ENCODE data around the gene POLR2H. TPM values are rescaled to one million over a fixed set of nuclear protein-coding genes. Genes with fewer than 3 reads are reported as not detected.

POLR2H gene
- total RNA-seq, 2 experiments from 2014 or later: 100.0 to 103 TPM

GRCh38 chr3:184384856-184385422 is 23.4 kb downstream of the POLR2H start:
- no peak overlapping the region for H3K27ac Mint-ChIP-seq
- intact Hi-C loops (cut with micrococcal nuclease): no loop called here
- no peaks in the 10 kb centered on the region for H3K36me3 Mint-ChIP-seq
- ChIA-PET POLR2A (no interaction called here), CTCF (interaction anchor here (2.3 to 2.4 kb wide), 2 partner anchors 13 to 129 kb away, joined by 6 to 23 read pairs; no protein-coding TSS in a partner anchor)
- H3K9me3 Mint-ChIP-seq: no peaks in the 10 kb centered on the region
- H3K4me3 Mint-ChIP-seq: no peak overlapping the region
- H3K4me1 Mint-ChIP-seq (ENCODE audit: low read depth): peaks cover 7% of the 10 kb centered on the region
- peaks cover 38% of the 10 kb centered on the region for H3K27me3 Mint-ChIP-seq
- no peak for DNase-seq

- Mint-ChIP-seq H3K4me3 (no peak overlapping the region), H3K9me3 (no peaks in the 10 kb centered on the region), H3K4me1 (ENCODE audit: low read depth) (peaks cover 1% of the 10 kb centered on the region), H3K27me3 (peaks cover 33% of the 10 kb centered on the region), H3K27ac (no peak overlapping the region), H3K36me3 (no peaks in the 10 kb centered on the region)
- DNase-seq: no peak
- ChIA-PET POLR2A (interaction anchor here (0.6 kb wide), 1 partner anchor 47 kb away, joined by 3 read pairs; no protein-coding TSS in a partner anchor), CTCF (interaction anchor here (1.5 kb wide), 1 partner anchor 14 kb away, joined by 4 read pairs; no protein-coding TSS in a partner anchor)
- intact Hi-C loops (cut with micrococcal nuclease): no loop called here
Observed at GRCh38 chr3:184386047-184386806, 24.7 kb downstream of the POLR2H start.

- POLR2A ChIA-PET: no interaction called here
- Mint-ChIP-seq H3K27me3 (peaks cover 27% of the 10 kb centered on the region), H3K27ac (no peak overlapping the region), H3K4me1 (ENCODE audit: low read depth) (no peaks in the 10 kb centered on the region), H3K4me3 (no peak overlapping the region), H3K36me3 (no peaks in the 10 kb centered on the region), H3K9me3 (no peaks in the 10 kb centered on the region)
- intact Hi-C loops (cut with micrococcal nuclease): no loop called here
- CTCF ChIA-PET: interaction anchor here (1.5 kb wide), 1 partner anchor 15 kb away, joined by 4 read pairs; no protein-coding TSS in a partner anchor
- no peak for DNase-seq
Observed at GRCh38 chr3:184387174-184387714, 25.7 kb downstream of the POLR2H start.

GRCh38 chr3:184388164-184388935 is 26.8 kb downstream of the POLR2H start:
- peaks cover 16% of the 10 kb centered on the region for H3K27me3 Mint-ChIP-seq
- H3K4me1 Mint-ChIP-seq (ENCODE audit: low read depth): no peaks in the 10 kb centered on the region
- no peak for DNase-seq
- intact Hi-C loops (cut with micrococcal nuclease): no loop called here
- no peak overlapping the region for H3K27ac Mint-ChIP-seq
- no peaks in the 10 kb centered on the region for H3K36me3 Mint-ChIP-seq
- ChIA-PET CTCF (no interaction called here), POLR2A (no interaction called here)
- H3K4me3 Mint-ChIP-seq: no peak overlapping the region
- no peaks in the 10 kb centered on the region for H3K9me3 Mint-ChIP-seq

- Mint-ChIP-seq H3K27me3 (peaks cover 14% of the 10 kb centered on the region), H3K4me1 (ENCODE audit: low read depth) (no peaks in the 10 kb centered on the region), H3K27ac (no peak overlapping the region), H3K9me3 (no peaks in the 10 kb centered on the region), H3K4me3 (no peak overlapping the region), H3K36me3 (no peaks in the 10 kb centered on the region)
- POLR2A ChIA-PET: no interaction called here
- DNase-seq: no peak
- CTCF ChIA-PET: no interaction called here
- intact Hi-C loops (cut with micrococcal nuclease): no loop called here
Observed at GRCh38 chr3:184388936-184389230, 27.4 kb downstream of the POLR2H start.

- ChIA-PET POLR2A (interaction anchor here (0.7 kb wide), 1 partner anchor 11 kb away, joined by 3 read pairs; no protein-coding TSS in a partner anchor), CTCF (interaction anchor here (0.7 kb wide), 1 partner anchor 28 kb away, joined by 3 read pairs; no protein-coding TSS in a partner anchor)
- H3K4me1 Mint-ChIP-seq (ENCODE audit: low read depth): no peaks in the 10 kb centered on the region
Observed at GRCh38 chr3:184389384-184389783, 27.9 kb downstream of the POLR2H start.

GRCh38 chr3:184389935-184390528 is 28.5 kb downstream of the POLR2H start:
- Mint-ChIP-seq H3K27ac (no peak overlapping the region), H3K4me3 (no peak overlapping the region), H3K4me1 (ENCODE audit: low read depth) (no peaks in the 10 kb centered on the region), H3K27me3 (peaks cover 6% of the 10 kb centered on the region), H3K36me3 (no peaks in the 10 kb centered on the region), H3K9me3 (no peaks in the 10 kb centered on the region)
- ChIA-PET POLR2A (interaction anchor here (0.7 kb wide), 1 partner anchor 11 kb away, joined by 3 read pairs; no protein-coding TSS in a partner anchor), CTCF (interaction anchor here (0.7 to 1.2 kb wide), 2 partner anchors 27 to 124 kb away, joined by 3 to 4 read pairs; no protein-coding TSS in a partner anchor)
- intact Hi-C loops (cut with micrococcal nuclease): no loop called here
- no peak for DNase-seq

More at GRCh38 chr3:184389384-184389783, 27.9 kb downstream of the POLR2H start:
- no peaks in the 10 kb centered on the region for H3K36me3 Mint-ChIP-seq
- intact Hi-C loops (cut with micrococcal nuclease): no loop called here
- no peak overlapping the region for H3K4me3 Mint-ChIP-seq
- H3K9me3 Mint-ChIP-seq: no peaks in the 10 kb centered on the region
- DNase-seq: no peak
- peaks cover 10% of the 10 kb centered on the region for H3K27me3 Mint-ChIP-seq
- H3K27ac Mint-ChIP-seq: no peak overlapping the region

- no peaks in the 10 kb centered on the region for H3K4me1 Mint-ChIP-seq (ENCODE audit: low read depth)
- POLR2A ChIA-PET: no interaction called here
- no peak for DNase-seq
- intact Hi-C loops (cut with micrococcal nuclease): no loop called here
- CTCF ChIA-PET: interaction anchor here (1.0 kb wide), 1 partner anchor 170 kb away, joined by 3 read pairs; no protein-coding TSS in a partner anchor
- peaks cover 2% of the 10 kb centered on the region for H3K27me3 Mint-ChIP-seq
- H3K27ac Mint-ChIP-seq: no peak overlapping the region
- no peak overlapping the region for H3K4me3 Mint-ChIP-seq
- H3K9me3 Mint-ChIP-seq: no peaks in the 10 kb centered on the region
- no peaks in the 10 kb centered on the region for H3K36me3 Mint-ChIP-seq
Observed at GRCh38 chr3:184391266-184391665, 29.8 kb downstream of the POLR2H start.

- no peaks in the 10 kb centered on the region for H3K4me1 Mint-ChIP-seq (ENCODE audit: low read depth)
- intact Hi-C loops (cut with micrococcal nuclease): no loop called here
- no peak for DNase-seq
- H3K27ac Mint-ChIP-seq: no peak overlapping the region
- POLR2A ChIA-PET: no interaction called here
- H3K27me3 Mint-ChIP-seq: peaks cover 4% of the 10 kb centered on the region
- H3K36me3 Mint-ChIP-seq: no peaks in the 10 kb centered on the region
- no peaks in the 10 kb centered on the region for H3K9me3 Mint-ChIP-seq
- CTCF ChIA-PET: no interaction called here
- H3K4me3 Mint-ChIP-seq: no peak overlapping the region
Observed at GRCh38 chr3:184395320-184395660, 33.8 kb downstream of the POLR2H start.

GRCh38 chr3:184399410-184399809 is 37.9 kb downstream of the POLR2H start:
- H3K9me3 Mint-ChIP-seq: no peaks in the 10 kb centered on the region
- no peaks in the 10 kb centered on the region for H3K4me1 Mint-ChIP-seq (ENCODE audit: low read depth)
- no peak for DNase-seq
- intact Hi-C loops (cut with micrococcal nuclease): no loop called here
- no peak overlapping the region for H3K27ac Mint-ChIP-seq
- H3K36me3 Mint-ChIP-seq: no peaks in the 10 kb centered on the region
- peaks cover 16% of the 10 kb centered on the region for H3K27me3 Mint-ChIP-seq
- ChIA-PET CTCF (interaction anchor here (0.7 kb wide), 1 partner anchor 17 kb away, joined by 3 read pairs; no protein-coding TSS in a partner anchor), POLR2A (no interaction called here)
- no peak overlapping the region for H3K4me3 Mint-ChIP-seq

GRCh38 chr3:184405075-184406030 is 43.8 kb downstream of the POLR2H start:
- Mint-ChIP-seq H3K36me3 (no peaks in the 10 kb centered on the region), H3K27me3 (peaks cover 16% of the 10 kb centered on the region), H3K4me3 (no peak overlapping the region), H3K9me3 (no peaks in the 10 kb centered on the region), H3K4me1 (ENCODE audit: low read depth) (no peaks in the 10 kb centered on the region), H3K27ac (no peak overlapping the region)
- CTCF ChIA-PET: no interaction called here
- intact Hi-C loops (cut with micrococcal nuclease): no loop called here
- POLR2A ChIA-PET: interaction anchor here (1.1 kb wide), 1 partner anchor 140 kb away, joined by 3 read pairs; no protein-coding TSS in a partner anchor
- no peak for DNase-seq
